ENCODE measurements around the gene CCRL2. TPM values are rescaled to one million over a fixed set of nuclear protein-coding genes. Genes with fewer than 3 reads are reported as not detected.

Gene CCRL2
- total and polyA plus RNA-seq, 2 donors from 2014 or later, result 2.1 to 2.8 TPM

GRCh38 chr3:46371519-46372340, 35.3 kb upstream of the CCRL2 start:
- Histone ChIP-seq H3K27ac (ENCODE audit: low read depth in 2 of 2, low read length in 2 of 2) (no peak overlapping the region), H3K4me3 (ENCODE audit: low read length in 3 of 3) (no peak overlapping the region)
- intact Hi-C loops (cut with DNase I), result loop anchor here (10.0 kb wide), 2 partner anchors 287 to 427 kb away; partner anchors contain the start of gene CXCR6

GRCh38 chr3:46372492-46373359, 34.3 kb upstream of the CCRL2 start:
- peak; percentile 51 for TF ChIP-seq CTCF (IDR thresholded peaks at IDR 0.05; ENCODE audit: borderline replicate concordance, extremely low read depth, insufficient read depth)
- intact Hi-C loops (cut with DNase I), result loop anchor here (10.0 kb wide), 2 partner anchors 288 to 428 kb away; partner anchors contain the start of gene CXCR6
- no peak for FAIRE-seq
- no peaks in the 10 kb centered on the region for H3K4me1 ChIP-seq (ENCODE audit: control insufficient read depth in 2 of 3, insufficient read depth in 2 of 3, low read depth in 1 of 3, low read length in 3 of 3)
- peak in 1 of 5 donors; percentile 34 for DNase-seq
- H3K9ac ChIP-seq (ENCODE audit: low read length in 3 of 3), result no peak overlapping the region
- H3K9me3 ChIP-seq (ENCODE audit: control insufficient read depth in 2 of 3, insufficient read depth in 1 of 3, low read length in 3 of 3), result no peaks in the 10 kb centered on the region
- H3K27me3 ChIP-seq (ENCODE audit: control insufficient read depth, insufficient read depth, low read length), result no peaks in the 10 kb centered on the region
- H3K36me3 ChIP-seq (ENCODE audit: control insufficient read depth in 2 of 3, insufficient read depth in 3 of 3, low read length in 3 of 3), result no peaks in the 10 kb centered on the region
- no peak overlapping the region for H3K4me3 ChIP-seq (ENCODE audit: low read length in 3 of 3)
- H3K27ac ChIP-seq (ENCODE audit: low read depth in 2 of 2, low read length in 2 of 2), result no peak overlapping the region

More at GRCh38 chr3:46371519-46372340, 35.3 kb upstream of the CCRL2 start:
- no peak for DNase-seq
- Histone ChIP-seq H3K9ac (ENCODE audit: low read length in 3 of 3) (no peak overlapping the region), H3K36me3 (ENCODE audit: control insufficient read depth in 2 of 3, insufficient read depth in 3 of 3, low read length in 3 of 3) (no peaks in the 10 kb centered on the region), H3K4me1 (ENCODE audit: control insufficient read depth in 2 of 3, insufficient read depth in 2 of 3, low read depth in 1 of 3, low read length in 3 of 3) (no peaks in the 10 kb centered on the region), H3K27me3 (ENCODE audit: control insufficient read depth, insufficient read depth, low read length) (no peaks in the 10 kb centered on the region), H3K9me3 (ENCODE audit: control insufficient read depth in 2 of 3, insufficient read depth in 1 of 3, low read length in 3 of 3) (no peaks in the 10 kb centered on the region)
- FAIRE-seq, result no peak
- TF ChIP-seq CTCF (IDR thresholded peaks at IDR 0.05; ENCODE audit: borderline replicate concordance, extremely low read depth, insufficient read depth), result no peak

- Histone ChIP-seq H3K9ac (ENCODE audit: low read length in 3 of 3) (no peak overlapping the region), H3K36me3 (ENCODE audit: control insufficient read depth in 2 of 3, insufficient read depth in 3 of 3, low read length in 3 of 3) (no peaks in the 10 kb centered on the region), H3K9me3 (ENCODE audit: control insufficient read depth in 2 of 3, insufficient read depth in 1 of 3, low read length in 3 of 3) (no peaks in the 10 kb centered on the region), H3K4me3 (ENCODE audit: low read length in 3 of 3) (no peak overlapping the region), H3K27ac (ENCODE audit: low read depth in 2 of 2, low read length in 2 of 2) (no peak overlapping the region), H3K27me3 (ENCODE audit: control insufficient read depth, insufficient read depth, low read length) (no peaks in the 10 kb centered on the region), H3K4me1 (ENCODE audit: control insufficient read depth in 2 of 3, insufficient read depth in 2 of 3, low read depth in 1 of 3, low read length in 3 of 3) (no peaks in the 10 kb centered on the region)
- DNase-seq, result no peak
- intact Hi-C loops (cut with DNase I), result loop anchor here (10.0 kb wide), 2 partner anchors 290 to 430 kb away; partner anchors contain the start of gene CXCR6
- no peak for FAIRE-seq
- TF ChIP-seq CTCF (IDR thresholded peaks at IDR 0.05; ENCODE audit: borderline replicate concordance, extremely low read depth, insufficient read depth), result no peak
Measured at GRCh38 chr3:46374755-46375154, 32.3 kb upstream of the CCRL2 start.

Data from kidney (tissue), 14 donors.